Left ventricle myocardium inferior (tissue), 1 donor: ENCODE results near the gene TMEM35A. TPM values are rescaled to one million over a fixed set of nuclear protein-coding genes. Genes with fewer than 3 reads are reported as not detected.
A peak's percentile ranks its signal among the peaks of the same experiment; 100 is the strongest.

Experiments
- DNase-seq: peaks from one replicate; pipeline ENCODE4 v3.0.0-alpha.2; 2020
- H3K27ac ChIP-seq: fragments of 200-600 bp; replicated peaks from 2 replicates; pipeline ENCODE4 v1.8.0; 2021
- H3K27me3 ChIP-seq: fragments of 200-600 bp; 2 replicates; pipeline ENCODE4 v1.8.0; 2021; ENCODE audit warnings: low read depth
- H3K36me3 ChIP-seq: fragments of 200-600 bp; 2 replicates; pipeline ENCODE4 v1.8.0; 2021
- H3K4me1 ChIP-seq: fragments of 200-600 bp; 2 replicates; pipeline ENCODE4 v1.8.0; 2021
- H3K4me3 ChIP-seq: fragments of 200-600 bp; 2 replicates; pipeline ENCODE4 v1.8.0; 2021; ENCODE audit warnings: mild to moderate bottlenecking, moderate library complexity
- H3K9me3 ChIP-seq: fragments of 200-600 bp; replicated peaks from 2 replicates; pipeline ENCODE4 v1.8.0; 2021
- CTCF ChIP-seq: fragments of 200-600 bp; IDR thresholded peaks from 2 replicates; pipeline ENCODE4 v1.8.0; 2021; ENCODE audit warnings: antibody characterized with exemption, mild to moderate bottlenecking, borderline replicate concordance
- intact Hi-C: fragments of 100-400 bp; cut with micrococcal nuclease; formaldehyde crosslinking; loops from one replicate; pipeline ENCODE4 v1.11.0; 2022
- total RNA-seq: library from RNA; stranded (reverse); fragmentation: NEBNext Ultra II Directional; extraction: Animal tissue kit (Norgen Biotek cat#: 25700); gene quantifications from one replicate; pipeline ENCODE4 v1.2.1, GENCODE V29; 2021
- donor health status: DM: no; HTN: yes; CAD: no; lungs with severe emphysema.

The TMEM35A gene
- total RNA-seq, 1 donor from 2014 or later: not detected

- H3K4me1 ChIP-seq: no peaks in the 10 kb centered on the region
- H3K9me3 ChIP-seq: no peaks in the 10 kb centered on the region
- H3K36me3 ChIP-seq: no peaks in the 10 kb centered on the region
- intact Hi-C loops: no loop called here
- H3K4me3 ChIP-seq: no peak overlapping the region
- TF ChIP-seq CTCF: no peak
- no peaks in the 10 kb centered on the region for H3K27me3 ChIP-seq
- no peak for DNase-seq
- H3K27ac ChIP-seq: no peak overlapping the region
Measured at GRCh38 chrX:101080326-101081124, 1.8 kb downstream of the TMEM35A start.

GRCh38 chrX:101081231-101081630, 2.6 kb downstream of the TMEM35A start:
- H3K27ac ChIP-seq: no peak overlapping the region

GRCh38 chrX:101091817-101092216, 13.1 kb downstream of the TMEM35A start:
- H3K4me3 ChIP-seq: no peak overlapping the region
- no peaks in the 10 kb centered on the region for H3K9me3 ChIP-seq
- TF ChIP-seq CTCF: no peak
- intact Hi-C loops: no loop called here
- H3K27me3 ChIP-seq: no peaks in the 10 kb centered on the region
- H3K27ac ChIP-seq: no peak overlapping the region
- H3K36me3 ChIP-seq: no peaks in the 10 kb centered on the region
- no peak for DNase-seq
- no peaks in the 10 kb centered on the region for H3K4me1 ChIP-seq

More at GRCh38 chrX:101081231-101081630, 2.6 kb downstream of the TMEM35A start:
- H3K9me3 ChIP-seq: no peaks in the 10 kb centered on the region
- TF ChIP-seq CTCF: no peak
- no peaks in the 10 kb centered on the region for H3K4me1 ChIP-seq
- intact Hi-C loops: no loop called here
- no peak overlapping the region for H3K4me3 ChIP-seq
- no peaks in the 10 kb centered on the region for H3K27me3 ChIP-seq
- no peaks in the 10 kb centered on the region for H3K36me3 ChIP-seq
- DNase-seq: no peak

GRCh38 chrX:101097546-101098453, 19.1 kb downstream of the TMEM35A start, which contains the start of gene CENPI:
Gene CENPI, plus strand, starts transcription at chrX:101098204. Its CDS starts 2,867 bp downstream, at chrX:101101071.
- intact Hi-C loops: no loop called here
- TF ChIP-seq CTCF: no peak
- DNase-seq: peak; percentile 92

GRCh38 chrX:101108284-101108683, 29.6 kb downstream of the TMEM35A start:
- H3K4me3 ChIP-seq: no peak overlapping the region
- no peak for DNase-seq
- no peaks in the 10 kb centered on the region for H3K36me3 ChIP-seq
- TF ChIP-seq CTCF: no peak
- no peaks in the 10 kb centered on the region for H3K9me3 ChIP-seq
- H3K27me3 ChIP-seq: no peaks in the 10 kb centered on the region
- intact Hi-C loops: no loop called here
- no peak overlapping the region for H3K27ac ChIP-seq
- H3K4me1 ChIP-seq: no peaks in the 10 kb centered on the region

More at GRCh38 chrX:101097546-101098453, 19.1 kb downstream of the TMEM35A start, which contains the start of gene CENPI:
- Histone ChIP-seq H3K36me3 (no peaks in the 10 kb centered on the region), H3K27ac (peak within 1 kb of the TSS; percentile 83), H3K4me1 (peaks cover 4% of the 10 kb centered on the region), H3K4me3 (peak within 1 kb of the TSS; percentile 65), H3K27me3 (no peaks in the 10 kb centered on the region), H3K9me3 (no peaks in the 10 kb centered on the region)
